Renal cortex interstitium (tissue), 11 donors: ENCODE data around the gene MRPS25. TPM values are rescaled to one million over a fixed set of nuclear protein-coding genes. Genes with fewer than 3 reads are reported as not detected.

Experiments
- DNase-seq, 11 donors: peaks; one replicate each; pipeline ENCODE4 v3.0.0-alpha.2; 2013; ENCODE audit warnings: low read depth in 9 of 11, low spot score in 4 of 11; ENCODE audit errors: extremely low read depth in 1 of 11
- polyA plus RNA-seq, 3 donors: library from polyadenylated mRNA; unstranded; fragments of 120-200 nt; gene quantifications; one replicate each; pipeline ENCODE4 v1.2.1, GENCODE V29; 2013; ENCODE audit not compliant: insufficient read length in 3 of 3

The MRPS25 gene
- polyA plus RNA-seq, 3 donors, result 64.9 to 107 (median 67.9) TPM

- no peak for DNase-seq
Measured at GRCh38 chr3:15055019-15055557, 10.0 kb downstream of the MRPS25 start.

- no peak for DNase-seq
Measured at GRCh38 chr3:15053541-15053940, 11.6 kb downstream of the MRPS25 start.

- no peak for DNase-seq
Measured at GRCh38 chr3:15052335-15053242, 12.5 kb downstream of the MRPS25 start.

- DNase-seq, result no peak
Measured at GRCh38 chr3:15051531-15051930, 13.6 kb downstream of the MRPS25 start.

- no peak for DNase-seq
Measured at GRCh38 chr3:15050405-15051092, 14.6 kb downstream of the MRPS25 start.

GRCh38 chr3:15049584-15049983 lies 15.5 kb downstream of the MRPS25 start:
- DNase-seq, result no peak

GRCh38 chr3:15045667-15046066 lies 19.4 kb downstream of the MRPS25 start:
- no peak for DNase-seq

GRCh38 chr3:15044326-15044725 lies 20.8 kb downstream of the MRPS25 start:
- DNase-seq, result no peak

GRCh38 chr3:15043408-15044171 lies 21.5 kb downstream of the MRPS25 start:
- DNase-seq, result no peak

- no peak for DNase-seq
Measured at GRCh38 chr3:15042936-15043335, 22.2 kb downstream of the MRPS25 start.

GRCh38 chr3:15041950-15042349 lies 23.2 kb downstream of the MRPS25 start:
- no peak for DNase-seq

- no peak for DNase-seq
Measured at GRCh38 chr3:15040844-15041243, 24.3 kb downstream of the MRPS25 start.

- DNase-seq, result no peak
Measured at GRCh38 chr3:15038306-15038705, 26.8 kb downstream of the MRPS25 start.

GRCh38 chr3:15033103-15033502 lies 32.0 kb downstream of the MRPS25 start:
- no peak for DNase-seq

- DNase-seq, result no peak
Measured at GRCh38 chr3:15032650-15033049, 32.5 kb downstream of the MRPS25 start.

GRCh38 chr3:15029625-15030024 lies 35.5 kb downstream of the MRPS25 start:
- DNase-seq, result no peak

- no peak for DNase-seq
Measured at GRCh38 chr3:15023719-15024118, 41.4 kb downstream of the MRPS25 start.

- no peak for DNase-seq
Measured at GRCh38 chr3:15023249-15023648, 41.9 kb downstream of the MRPS25 start.

- no peak for DNase-seq
Measured at GRCh38 chr3:15017191-15017590, 47.9 kb downstream of the MRPS25 start.
